GM12864 (cell line): Measurements from ENCODE around the gene GLP1R.

Experiments used
- DNase-seq: peaks from one replicate; pipeline ENCODE4 v3.0.0-alpha.2; 2011; ENCODE audit warnings: low read depth
- H3K4me3 ChIP-seq: 2 replicates; pipeline ENCODE4 v1.5.1; 2011; ENCODE audit warnings: mild to moderate bottlenecking, low read depth, low read length, control low read depth
- CTCF ChIP-seq: IDR thresholded peaks from 2 replicates; pipeline ENCODE4 v1.5.1; 2011; ENCODE audit warnings: low read depth, mild to moderate bottlenecking, moderate library complexity, low read length, control low read depth, inconsistent platforms; ENCODE audit errors: missing control alignments

Gene GLP1R

GRCh38 chr6:39084506-39084905 lies 35.9 kb downstream of the GLP1R start:
- TF ChIP-seq CTCF, result no peak
- H3K4me3 ChIP-seq, result no peak overlapping the region
- DNase-seq, result no peak

DNA sequence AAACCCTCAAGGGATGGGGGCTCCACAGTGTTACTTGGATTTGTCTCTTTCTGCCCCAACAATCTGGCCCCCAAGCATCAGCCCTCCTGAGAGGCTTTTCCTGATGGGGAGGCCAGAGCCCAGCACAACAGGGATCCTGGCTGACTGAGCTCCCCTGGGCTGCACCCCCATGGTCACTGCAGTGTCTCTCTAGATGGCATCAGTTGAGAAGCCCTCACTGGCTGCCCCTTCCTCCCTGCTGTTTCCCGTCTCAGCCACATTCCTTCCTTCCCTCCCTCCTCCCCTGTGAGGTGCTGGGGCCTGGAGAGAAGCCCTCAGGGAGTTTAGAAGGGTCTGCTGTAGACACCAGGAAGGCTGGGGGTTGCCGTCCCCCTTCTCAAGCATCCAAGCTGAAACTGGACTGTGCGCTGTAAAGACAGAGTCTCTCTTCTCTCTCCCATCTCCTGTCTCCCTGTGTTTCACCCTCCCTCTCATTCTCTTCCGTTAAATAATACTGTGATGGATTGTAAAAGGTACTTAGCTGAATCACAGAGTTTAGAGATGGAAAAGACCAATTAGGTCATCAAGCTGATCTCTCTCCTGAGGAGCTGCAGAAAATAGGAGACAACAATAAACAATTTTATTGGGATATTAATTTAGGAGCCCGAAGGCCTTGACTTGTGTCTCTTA lies 36.7 kb downstream of the GLP1R start:
- TF ChIP-seq CTCF, result no peak
- H3K4me3 ChIP-seq, result no peak overlapping the region
- DNase-seq, result no peak

- DNase-seq, result peak; percentile 39
- H3K4me3 ChIP-seq, result no peak overlapping the region
- TF ChIP-seq CTCF, result no peak
These were observed 37.7 kb downstream of the GLP1R start for GRCh38 chr6:39086294-39086693.

- no peak for DNase-seq
- TF ChIP-seq CTCF, result no peak
- no peak overlapping the region for H3K4me3 ChIP-seq
These were observed 38.1 kb downstream of the GLP1R start for GRCh38 chr6:39086711-39087110.

DNA sequence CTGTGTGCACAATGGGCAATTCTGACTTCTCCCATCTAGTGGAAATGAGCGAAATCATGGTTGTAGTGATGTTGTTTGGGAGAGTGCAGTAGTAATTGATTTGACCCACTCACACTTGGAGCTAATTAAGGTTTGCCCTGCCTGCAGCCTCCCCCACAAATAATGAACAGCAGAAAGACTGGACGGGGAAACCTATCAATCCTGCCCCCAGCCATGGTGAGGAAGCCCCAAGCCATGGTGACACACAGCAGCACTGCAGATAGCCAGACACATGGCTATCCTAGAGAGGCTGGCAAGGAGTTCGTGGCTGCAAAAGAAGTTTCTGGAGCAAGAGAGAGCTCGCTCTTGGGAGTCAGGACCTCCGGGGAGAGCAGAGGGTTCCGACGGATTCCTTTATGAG lies 38.6 kb downstream of the GLP1R start:
- DNase-seq, result no peak

GRCh38 chr6:39088331-39088730 lies 39.8 kb downstream of the GLP1R start:
- no peak for DNase-seq
- no peak overlapping the region for H3K4me3 ChIP-seq
- TF ChIP-seq CTCF, result peak; percentile 19

More for the DNA sequence above, 38.6 kb downstream of the GLP1R start:
- TF ChIP-seq CTCF, result no peak
- H3K4me3 ChIP-seq, result no peak overlapping the region

GRCh38 chr6:39090036-39090435 lies 41.5 kb downstream of the GLP1R start:
- TF ChIP-seq CTCF, result no peak
- DNase-seq, result no peak
- no peak overlapping the region for H3K4me3 ChIP-seq
